Right lobe of liver (tissue), 4 donors: ENCODE measurements around the gene DDX41.

Experiments used
- CTCF ChIP-seq, 4 donors: fragments of 200-600 bp in 3 of 4; fragments of 450-650 bp in 1 of 4; IDR thresholded peaks; one replicate each; pipeline versions ENCODE4 v1.5.1 to v1.8.0; 2016 to 2022; ENCODE audit warnings: antibody characterized with exemption in 4 of 4, mild to moderate bottlenecking in 2 of 4
- POLR2A ChIP-seq: fragments of 450-650 bp; IDR thresholded peaks from one replicate; pipeline ENCODE4 v1.6.1; 2017; ENCODE audit warnings: antibody characterized with exemption, mild to moderate bottlenecking
- donor health status: DM: no; HTN: no; CAD: no.
- donor health status: DM: no; HTN: no; CAD: no.
- donor health status: DM: no; HTN: yes; CAD: no.

- TF ChIP-seq POLR2A = no peak
- TF ChIP-seq CTCF (IDR thresholded peaks at IDR 0.05) = no peak
These were observed 48.5 kb downstream of the DDX41 start for GRCh38 chr5:177468329-177468684.
